NCI-H345 treated with DMSO at 0.1 percent for 48 hours (cell line): ENCODE results near the gene SDR9C7.
"Not testable (repeated sequence)": the region's sequence is repeated elsewhere in the genome, so short reads cannot be mapped to it uniquely, and the experiment has no call there.

Source experiments
- DNase-seq: peaks from one replicate; lab custom pipeline; 2025; ENCODE audit not compliant: unreplicated experiment; lab: John Stamatoyannopoulos, UW

Gene SDR9C7

DNA sequence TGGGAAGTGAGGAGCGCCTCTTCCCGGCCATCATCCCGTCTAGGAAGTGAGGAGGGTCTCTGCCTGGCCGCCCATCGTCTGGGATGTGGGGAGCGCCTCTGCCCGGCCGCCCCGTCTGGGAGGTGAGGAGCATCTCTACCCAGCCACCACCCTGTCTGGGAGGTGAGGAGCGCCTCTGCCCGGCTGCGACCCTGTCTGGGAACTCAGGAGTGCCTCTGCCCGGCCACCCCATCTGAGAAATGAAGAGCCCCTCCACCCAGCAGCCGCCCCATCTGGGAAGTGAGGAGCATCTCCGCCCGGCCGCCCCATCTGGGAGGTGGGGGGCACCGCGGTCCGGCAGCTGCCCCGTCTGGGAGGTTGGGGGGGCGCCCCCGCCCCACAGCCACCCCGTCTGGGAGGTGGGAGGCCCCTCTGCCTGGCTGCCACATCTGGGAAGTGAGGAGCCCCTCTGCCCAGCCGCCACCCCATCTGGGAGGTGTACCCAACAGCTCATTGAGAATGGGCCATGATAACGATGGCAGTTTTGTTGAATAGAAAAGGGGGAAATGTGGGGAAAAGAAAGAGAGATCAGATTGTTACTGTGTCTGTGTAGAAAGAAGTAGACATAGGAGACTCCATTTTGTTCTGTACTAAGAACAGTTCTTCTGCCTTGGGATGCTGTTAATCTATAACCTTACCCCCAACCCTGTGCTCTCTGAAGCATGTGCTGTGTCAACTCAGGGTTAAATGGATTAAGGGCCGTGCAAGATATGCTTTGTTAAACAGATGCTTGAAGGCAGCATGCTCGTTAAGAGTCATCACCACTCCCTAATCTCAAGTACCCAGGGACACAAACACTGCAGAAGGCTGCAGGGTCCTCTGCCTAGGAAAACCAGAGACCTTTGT, 54.7 kb downstream of the SDR9C7 start:
- not testable (repeated sequence) for DNase-seq

DNA sequence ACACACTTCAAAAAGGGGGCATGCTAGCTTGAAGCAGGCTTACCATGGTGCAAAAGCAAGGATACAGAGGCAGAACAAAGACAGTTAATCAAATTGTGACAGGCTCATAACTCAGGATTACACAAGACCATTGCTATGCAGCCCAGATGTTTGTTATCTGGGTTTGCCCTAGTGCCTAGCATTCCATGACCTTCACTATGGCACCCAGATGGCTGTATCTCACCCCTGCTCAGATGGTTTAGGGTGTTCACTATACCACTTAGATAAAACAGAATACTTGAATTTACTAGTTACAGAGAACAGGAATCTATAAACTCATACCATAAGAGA, 56.2 kb downstream of the SDR9C7 start:
- no peak for DNase-seq

DNA sequence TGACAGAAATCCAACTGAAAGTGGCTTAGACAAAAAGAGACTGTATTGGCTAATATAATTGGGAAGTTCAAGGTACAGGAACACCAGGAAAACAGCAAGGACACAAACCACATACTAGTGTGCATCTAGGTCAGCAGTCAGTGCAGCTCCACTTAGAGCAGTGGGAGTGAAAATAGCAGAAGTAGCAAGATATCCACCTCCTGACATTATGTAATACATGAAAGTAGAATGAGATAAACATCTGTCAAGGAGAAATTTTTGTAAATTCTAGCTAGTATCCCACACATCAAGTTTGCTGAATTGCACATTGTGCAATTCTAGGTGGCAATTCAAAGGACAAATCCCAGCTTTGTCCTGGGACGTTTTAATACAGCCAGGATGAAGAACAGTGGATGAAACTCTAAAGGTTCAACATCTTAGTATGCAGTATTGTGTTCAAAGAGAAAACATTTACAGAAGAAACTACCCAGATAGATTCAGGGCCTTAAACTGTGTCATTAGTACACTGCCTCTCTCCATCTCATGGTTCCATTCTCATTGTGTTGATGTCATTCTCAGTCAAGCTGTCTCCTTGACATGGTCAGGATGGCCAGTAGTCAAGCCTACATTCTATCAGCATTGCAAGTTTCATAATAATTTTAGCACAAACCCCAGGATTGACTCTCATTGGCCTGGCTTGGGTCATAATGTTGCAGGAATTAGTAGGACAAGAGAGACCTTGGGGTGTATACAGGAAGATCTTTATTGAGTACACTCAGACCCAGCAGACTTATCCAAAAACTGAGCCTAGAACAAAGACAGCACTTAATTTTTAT, 56.8 kb downstream of the SDR9C7 start:
- no peak for DNase-seq

DNA sequence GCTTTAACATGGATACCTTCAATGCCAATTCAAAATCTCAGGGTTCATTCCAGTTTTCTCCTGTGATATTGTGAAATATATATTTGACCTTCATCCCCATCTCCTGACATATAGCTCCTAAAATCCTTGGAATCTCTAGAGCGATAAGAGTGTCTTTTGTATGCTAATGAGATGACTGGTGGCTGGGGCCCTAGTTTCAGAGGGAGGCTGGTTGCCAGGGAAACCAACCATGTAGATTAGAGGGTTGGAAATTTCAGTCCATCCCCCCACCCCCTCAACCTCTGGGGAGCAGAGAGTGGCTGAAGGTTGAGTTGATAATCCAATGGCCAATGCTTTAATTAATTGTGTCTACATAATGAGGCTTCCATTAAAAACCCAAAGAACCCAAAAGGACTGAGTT, 59.4 kb downstream of the SDR9C7 start:
- DNase-seq: no peak

DNA sequence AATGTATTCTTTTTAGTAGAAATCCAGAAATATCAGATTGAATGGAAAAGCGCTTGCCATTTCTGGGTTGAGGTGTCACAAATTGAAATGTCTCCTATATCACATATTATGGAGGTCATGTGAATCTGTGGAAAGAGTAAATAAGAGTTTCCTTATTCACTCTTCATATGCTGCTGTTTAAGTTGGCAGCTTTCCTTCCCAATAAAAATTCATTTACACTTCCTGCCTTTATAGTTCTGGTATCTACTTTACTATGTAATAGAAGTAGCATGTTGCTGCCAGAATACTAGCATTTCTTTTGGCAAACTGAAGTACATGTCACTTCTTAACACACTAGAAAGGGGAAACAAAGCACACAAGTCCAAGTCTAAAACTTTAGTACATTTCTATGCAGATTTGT, 60.8 kb downstream of the SDR9C7 start:
- no peak for DNase-seq
